GM12878 (cell line): ENCODE data around the gene WDTC1. TPM values are rescaled to one million over a fixed set of nuclear protein-coding genes. Genes with fewer than 3 reads are reported as not detected.

Experiments used
- ATAC-seq: fragments of 200-7000 bp; cut with Tn5 transposase; 3 replicates; pipeline ENCODE4 v1.9.1; 2020; ENCODE audit warnings: mild to moderate bottlenecking, moderate library complexity
- BruUV-seq: library from RNA; stranded (reverse); fragments of 400-500 nt; replicated peaks from 2 replicates; lab custom pipeline; 2021; lab: Mats Ljungman, UMichigan
- CTCF ChIA-PET: fragments of 300-600 bp; sonication (Branson Sonifier 250); formaldehyde crosslinking; extraction: SDS; loops from one replicate; lab custom pipeline; 2021; ENCODE audit warnings: inconsistent platforms; lab: Yijun Ruan, JAX
- POLR2A ChIA-PET: fragments of 350-600 bp; formaldehyde crosslinking; extraction: SDS; loops from one replicate; lab custom pipeline; 2021; ENCODE audit warnings: inconsistent platforms; lab: Charles Lee
- RAD21 ChIA-PET: fragments of 300-600 bp; sonication (Branson Sonifier 250); formaldehyde crosslinking; loops from one replicate; lab custom pipeline; 2023; ENCODE audit warnings: antibody characterized with exemption; ENCODE audit not compliant: unreplicated experiment; lab: Charles Lee
- SMC1A ChIA-PET: fragments of 300-600 bp; sonication (Branson Sonifier 250); formaldehyde crosslinking; loops from one replicate; lab custom pipeline; 2023; ENCODE audit not compliant: unreplicated experiment, uncharacterized antibody; lab: Charles Lee
- DNase-seq: peaks from one replicate; pipeline ENCODE4 v3.0.0-alpha.2; 2011; ENCODE audit warnings: low read depth, low spot score
- FAIRE-seq: peaks from 3 replicates; lab custom pipeline; 2011; peaks lifted over from hg19 to GRCh38; lab: Jason Lieb, UNC
- H2AFZ ChIP-seq: 2 replicates; pipeline ENCODE4 v1.6.0; 2011; ENCODE audit warnings: low read depth, low read length, control low read depth; ENCODE audit not compliant: control insufficient read depth
- H3K27ac ChIP-seq: 2 replicates; pipeline ENCODE4 v1.5.1; 2011; ENCODE audit warnings: control low read depth; ENCODE audit not compliant: control insufficient read depth, insufficient read depth
- H3K27me3 ChIP-seq, 2 experiments: replicated peaks in 1 of 2; 2 replicates each; pipeline versions ENCODE4 v1.6.0 to v1.6.1; 2011; ENCODE audit warnings: low read length in 1 of 2; ENCODE audit not compliant: control insufficient read depth in 2 of 2, insufficient read depth in 2 of 2
- H3K36me3 ChIP-seq, 2 experiments: 2 replicates each; pipeline ENCODE4 v1.5.1; 2011; ENCODE audit warnings: low read length in 1 of 2; ENCODE audit not compliant: control insufficient read depth in 2 of 2, insufficient read depth in 2 of 2
- H3K4me1 ChIP-seq: 2 replicates; pipeline ENCODE4 v1.6.1; 2011; ENCODE audit warnings: mild to moderate bottlenecking, low read length, moderate library complexity, mixed read lengths; ENCODE audit not compliant: control insufficient read depth, insufficient read depth
- H3K4me2 ChIP-seq: 2 replicates; pipeline ENCODE4 v1.6.0; 2011; ENCODE audit warnings: control low read depth; ENCODE audit not compliant: control insufficient read depth, insufficient read depth
- H3K4me3 ChIP-seq: fragments of 200-600 bp; sonication (generic); 2 replicates; pipeline ENCODE4 v1.5.1; 2016
- H3K79me2 ChIP-seq: 2 replicates; pipeline ENCODE4 v1.6.0; 2011; ENCODE audit warnings: low read length; ENCODE audit not compliant: control insufficient read depth, insufficient read depth
- H3K9ac ChIP-seq: 2 replicates; pipeline ENCODE4 v1.8.0; 2011; ENCODE audit warnings: low read length, control low read depth, mixed read lengths; ENCODE audit not compliant: control insufficient read depth, insufficient read depth
- H3K9me3 ChIP-seq: replicated peaks from 3 replicates; pipeline ENCODE4 v1.5.1; 2011; ENCODE audit warnings: mild to moderate bottlenecking, low read length; ENCODE audit not compliant: control insufficient read depth, insufficient read depth
- H4K20me1 ChIP-seq: 2 replicates; pipeline ENCODE4 v1.6.0; 2011; ENCODE audit not compliant: control insufficient read depth, insufficient read depth
- BCL11A ChIP-seq: IDR thresholded peaks from 2 replicates; pipeline ENCODE4 v1.6.1; 2011; ENCODE audit warnings: low read depth, low read length
- CBFB ChIP-seq: IDR thresholded peaks from 2 replicates; pipeline ENCODE4 v1.6.1; 2016; ENCODE audit warnings: antibody characterized with exemption, low read depth
- CEBPZ ChIP-seq: fragments of 150-350 bp; IDR thresholded peaks from 2 replicates; pipeline ENCODE4 v1.6.1; 2016; ENCODE audit warnings: low read depth, low read length
- CUX1 ChIP-seq: IDR thresholded peaks from 2 replicates; pipeline ENCODE4 v1.6.1; 2012; ENCODE audit warnings: improper control_type of control experiment, low read depth, low read length; ENCODE audit not compliant: insufficient replicate concordance
- EED ChIP-seq: sonication (generic); IDR thresholded peaks from 2 replicates; pipeline ENCODE4 v1.6.1; 2016; ENCODE audit warnings: antibody characterized with exemption, low read depth
- JUNB ChIP-seq: IDR thresholded peaks from 2 replicates; pipeline ENCODE4 v1.6.1; 2016; ENCODE audit warnings: antibody characterized with exemption, mild to moderate bottlenecking
- MTA2 ChIP-seq: fragments of 450-650 bp; IDR thresholded peaks from 2 replicates; pipeline ENCODE4 v1.6.1; 2016; ENCODE audit warnings: low read depth, mild to moderate bottlenecking, moderate library complexity
- NBN ChIP-seq: fragments of 450-650 bp; IDR thresholded peaks from 2 replicates; pipeline ENCODE4 v1.6.1; 2016
- NFXL1 ChIP-seq: fragments of 450-650 bp; IDR thresholded peaks from 2 replicates; pipeline ENCODE4 v1.6.1; 2017; ENCODE audit warnings: antibody characterized with exemption, mild to moderate bottlenecking, borderline replicate concordance
- SMAD1 ChIP-seq: fragments of 450-650 bp; IDR thresholded peaks from 2 replicates; pipeline ENCODE4 v1.6.1; 2018; ENCODE audit warnings: mild to moderate bottlenecking, low read depth; ENCODE audit not compliant: partially characterized antibody
- SMARCA5 ChIP-seq: fragments of 450-650 bp; IDR thresholded peaks from 2 replicates; pipeline ENCODE4 v1.6.1; 2017; ENCODE audit warnings: mild to moderate bottlenecking
- SREBF2 ChIP-seq: IDR thresholded peaks from 2 replicates; pipeline ENCODE4 v1.6.1; 2012; ENCODE audit warnings: mild to moderate bottlenecking, low read length
- YBX1 ChIP-seq: fragments of 450-650 bp; IDR thresholded peaks from 2 replicates; pipeline ENCODE4 v1.6.1; 2016; ENCODE audit warnings: antibody characterized with exemption
- ZBED1 ChIP-seq: IDR thresholded peaks from 2 replicates; pipeline ENCODE4 v1.6.1; 2016; ENCODE audit warnings: borderline replicate concordance
- WGBS: methylation state at CpG from one replicate; pipeline ENCODE4 v1.1.6; 2016; ENCODE audit warnings: low lambda C conversion rate; ENCODE audit not compliant: insufficient replicate concordance, insufficient coverage; ENCODE audit errors: missing lambda C conversion rate; 5-methylcytosine and 5-hydroxymethylcytosine counted together
- in situ Hi-C: fragments of 300-500 bp; cut with MboI; formaldehyde crosslinking; loops from 9 replicates; pipeline ENCODE4 v1.14.3; 2018; ENCODE audit warnings: mixed read lengths
- intact Hi-C: fragments of 100-400 bp; cut with micrococcal nuclease; formaldehyde crosslinking; loops from one replicate; pipeline ENCODE4 v1.14.2; 2022; ENCODE audit not compliant: unreplicated experiment
- polyA plus RNA-seq, 11 experiments: library from polyadenylated mRNA; depleted of rRNA in 4 of 11; unstranded in 6 of 11; stranded (reverse) in 5 of 11; fragments of >200 nt; fragmentation: Nextera tagmentation in 4 of 11; fragmentation: Illumina TruSeq in 1 of 11; extraction: Ambion mirVana in 4 of 11; extraction: Trizol in 1 of 11; gene quantifications; 1 replicate in 1 of 11; 2 replicates in 10 of 11; pipeline versions ENCODE4 v1.2.1 to v1.2.3, GENCODE V29; 2011 to 2016; ENCODE audit warnings: inconsistent platforms in 2 of 11, missing spikeins in 2 of 11, low read depth in 1 of 11
- total RNA-seq, 4 experiments: library from RNA; depleted of rRNA in 3 of 4; stranded (reverse); fragments of >200 nt in 3 of 4; fragmentation: Illumina TruSeq in 1 of 4; extraction: Trizol in 1 of 4; gene quantifications; 2 replicates each; pipeline versions ENCODE4 v1.2.1 to v1.2.3, GENCODE V29; 2013 to 2021

WDTC1 gene
- total and polyA plus RNA-seq, 10 of the 15 experiments (the other 5 are each of a cell fraction or from before 2014, with no cell fraction given): 0.21 to 28.7 (median 7.6) TPM

- Histone ChIP-seq H3K4me3 (no peak overlapping the region), H3K79me2 (peaks cover 52% of the 10 kb centered on the region), H4K20me1 (no peaks in the 10 kb centered on the region; the same call in 1 of the 2 replicates), H3K4me1 (no peaks in the 10 kb centered on the region), H2AFZ (no peak overlapping the region), H3K9ac (no peak overlapping the region), H3K27ac (no peak overlapping the region), H3K4me2 (no peak overlapping the region), H3K36me3 (peaks cover 6 to 17% of the 10 kb centered on the region in 2 experiments), H3K27me3 (no peaks in the 10 kb centered on the region), H3K9me3 (no peaks in the 10 kb centered on the region)
- ATAC-seq: no peak
- DNase-seq: no peak
- TF ChIP-seq JUNB: no peak
- no peak for TF ChIP-seq CEBPZ
- no peak for TF ChIP-seq MTA2
- TF ChIP-seq NBN: no peak
- no peak for TF ChIP-seq EED
- TF ChIP-seq SMARCA5: no peak
- TF ChIP-seq SMAD1: no peak
- TF ChIP-seq CUX1: no peak
- TF ChIP-seq BCL11A: no peak
- no peak for TF ChIP-seq ZBED1
- no peak for TF ChIP-seq NFXL1
- TF ChIP-seq CBFB: no peak
- no peak for TF ChIP-seq YBX1
- no peak for TF ChIP-seq SREBF2
- BruUV-seq: no TSS peak
- RAD21 ChIA-PET: no interaction called here
- SMC1A ChIA-PET: interaction anchor here (1.4 to 1.5 kb wide), 2 partner anchors 40 to 41 kb away, joined by 3 read pairs; partner anchors contain the start of gene MAP3K6
- intact Hi-C loops: loop anchor here (10.0 kb wide), 1 partner anchor 340 kb away; no protein-coding TSS in a partner anchor
- POLR2A ChIA-PET: no interaction called here
- in situ Hi-C loops: no loop called here
- FAIRE-seq: no peak
- CTCF ChIA-PET: interaction anchor here (1.2 to 2.2 kb wide), 2 partner anchors 28 to 65 kb away, joined by 3 to 10 read pairs; no protein-coding TSS in a partner anchor
- 99% methylated on average over 15 of the region's 15 CpGs for WGBS
These were observed 90.9 kb downstream of the WDTC1 start for GRCh38 chr1:27325286-27325685.
